Fibroblast of upper back skin (primary cell): ENCODE results near the gene SYTL5.
A peak's percentile ranks its signal among the peaks of the same experiment; 100 is the strongest.
"Not testable (repeated sequence)": the region's sequence is repeated elsewhere in the genome, so short reads cannot be mapped to it uniquely, and the experiment has no call there.

Experiments
- DNase-seq: peaks from one replicate; pipeline ENCODE4 v3.0.0-alpha.2; 2013

SYTL5 gene

DNA sequence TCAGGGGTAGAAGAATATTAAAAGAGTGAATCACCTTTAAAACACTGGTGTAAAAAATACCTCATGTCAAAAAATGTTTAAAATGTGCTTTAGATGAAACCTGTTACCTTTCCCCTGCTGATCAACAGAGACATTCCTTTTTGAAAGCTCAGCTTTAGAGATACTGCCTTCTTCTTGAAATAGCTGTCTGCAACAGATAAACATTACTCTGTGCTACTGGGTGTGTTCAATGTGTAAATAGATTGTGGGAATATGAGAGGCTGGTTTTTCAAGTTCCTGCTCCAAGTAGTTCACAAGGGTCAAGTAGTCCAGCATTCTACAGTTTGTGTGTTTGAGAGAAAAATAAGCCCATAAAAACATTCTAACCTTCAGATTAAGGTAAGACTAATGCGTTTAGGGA is at the start of gene SYTL5:
Gene SYTL5, plus strand, starts transcription at position 263 of the 400 bp plus-strand sequence. CDS start 27,337 bp downstream, outside the sequence.
- no peak for DNase-seq

DNA sequence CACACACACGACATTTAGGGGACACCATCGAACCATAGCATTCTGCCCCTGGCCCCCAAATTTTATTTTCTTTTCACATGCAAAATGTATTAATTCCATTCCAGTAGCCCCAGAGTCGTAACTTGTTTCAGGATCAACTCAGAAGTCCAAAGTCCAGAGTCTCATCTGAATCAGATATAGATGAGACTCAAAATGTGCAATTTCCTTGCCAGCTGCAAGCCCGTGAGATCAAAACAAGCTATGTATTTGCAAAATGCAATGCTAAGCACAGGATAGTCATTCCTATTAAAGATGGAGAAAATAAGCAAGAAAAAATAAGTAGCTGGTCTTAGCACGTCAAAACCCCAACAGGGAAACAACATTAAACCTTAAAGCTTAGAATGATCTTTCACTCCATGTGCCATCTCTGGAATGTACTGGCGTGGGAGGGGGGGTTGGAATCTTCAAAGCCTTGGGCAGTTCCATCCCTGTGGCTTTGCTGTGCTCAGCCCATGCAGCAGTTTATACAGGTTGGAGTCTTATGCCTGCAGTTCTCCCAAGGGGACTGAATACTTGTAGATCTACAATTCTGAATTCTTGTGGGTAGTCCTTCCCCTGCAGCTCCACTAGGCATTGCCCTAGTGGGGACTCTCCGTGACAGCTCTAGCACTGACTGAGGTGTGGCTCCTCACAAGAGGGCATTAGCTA is 47.7 kb upstream of the SYTL5 start:
- peak; percentile 67 for DNase-seq

DNA sequence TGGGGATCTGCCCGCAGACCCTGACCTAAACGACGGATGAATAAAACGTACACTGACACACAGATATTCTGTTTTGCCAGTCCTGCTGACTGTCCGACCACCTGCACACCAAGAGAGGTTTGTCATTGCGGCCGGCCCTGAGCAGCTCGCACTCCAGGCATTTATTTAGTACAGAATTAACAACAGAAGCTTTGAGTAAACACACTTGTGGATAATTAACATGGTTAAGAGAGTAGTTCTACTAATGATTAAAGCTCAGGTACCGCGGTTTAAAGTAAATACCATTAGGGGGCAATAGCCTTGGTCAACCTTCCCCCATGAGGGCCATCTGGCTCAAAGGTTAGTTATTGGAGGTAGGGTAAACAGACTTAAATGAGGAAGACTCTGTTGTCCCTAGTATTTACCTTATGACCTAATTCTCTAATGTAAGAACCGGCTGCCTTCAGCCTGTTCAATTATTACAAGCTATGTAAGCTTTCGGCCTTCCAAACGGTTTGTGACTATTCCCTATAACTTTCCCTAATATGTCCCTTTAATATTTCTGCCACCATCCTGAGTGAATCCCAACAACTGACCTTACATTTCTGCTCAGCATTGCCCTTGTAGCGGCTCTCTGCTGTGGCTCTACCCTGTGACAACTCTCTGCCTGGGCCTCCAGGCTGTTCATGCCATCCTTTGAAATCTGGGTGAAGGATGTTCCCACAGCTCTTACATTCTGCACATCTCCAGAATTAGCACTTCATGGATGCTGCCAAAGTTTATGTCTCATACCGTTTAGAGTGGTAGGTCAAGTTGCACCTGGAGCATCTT is 46.9 kb upstream of the SYTL5 start:
- no peak for DNase-seq

DNA sequence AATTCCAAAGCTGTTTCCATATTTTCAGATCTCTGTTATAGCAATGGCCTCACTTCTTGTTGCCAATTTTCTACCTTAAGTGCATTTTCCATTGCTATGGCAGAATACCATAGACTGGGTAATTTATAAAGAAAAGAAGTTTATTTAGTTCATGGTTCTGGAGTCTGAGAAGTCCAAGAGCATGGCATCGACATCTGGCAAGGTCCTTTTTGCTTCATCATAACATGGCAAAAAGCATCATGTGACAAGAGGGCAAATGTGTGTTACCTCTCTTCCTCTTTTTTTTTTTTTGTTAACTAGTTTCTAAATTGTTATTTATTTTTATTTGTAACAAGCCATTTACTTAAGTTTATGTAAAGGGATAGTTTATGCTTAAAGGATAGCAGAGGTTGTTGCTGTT is 45.2 kb upstream of the SYTL5 start:
- DNase-seq: no peak

DNA sequence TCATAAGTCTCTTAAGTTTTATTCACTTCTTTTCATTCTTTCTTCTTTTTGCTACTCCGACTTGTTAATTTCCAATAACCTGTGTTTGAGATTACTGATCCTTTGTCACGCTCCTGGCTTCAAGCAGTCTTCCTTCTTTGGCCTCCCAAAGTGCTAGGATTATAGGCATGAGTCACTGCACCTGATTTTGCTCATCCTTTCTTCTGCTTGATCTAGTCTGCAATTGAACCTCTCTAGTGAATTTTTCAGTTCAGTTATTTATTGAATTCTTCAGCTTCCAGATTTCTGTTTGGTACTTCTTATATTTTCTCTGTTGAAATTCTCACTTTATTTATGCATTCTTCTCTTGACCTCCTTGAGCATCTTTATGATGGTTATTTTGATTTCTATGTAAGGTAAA is 38.6 kb upstream of the SYTL5 start:
- DNase-seq: no peak

DNA sequence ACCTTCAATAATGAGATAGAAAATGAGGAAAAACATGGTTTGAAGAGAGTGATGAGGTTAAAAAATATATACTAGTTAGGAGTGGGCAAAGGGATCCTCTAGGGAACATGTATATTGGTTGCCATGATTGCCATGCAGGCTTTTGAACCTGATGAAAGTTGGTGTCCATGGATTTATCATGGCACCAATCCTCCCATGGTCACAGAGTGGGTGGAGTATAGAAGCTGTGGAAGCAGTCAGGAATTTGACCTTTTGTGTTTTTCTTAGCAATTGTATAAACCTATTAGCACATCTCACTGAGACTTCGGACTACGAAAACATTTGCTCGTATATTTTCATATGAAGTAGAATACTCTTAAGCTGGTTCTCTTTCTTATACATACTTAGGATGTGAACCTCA is 30.9 kb upstream of the SYTL5 start:
- no peak for DNase-seq

DNA sequence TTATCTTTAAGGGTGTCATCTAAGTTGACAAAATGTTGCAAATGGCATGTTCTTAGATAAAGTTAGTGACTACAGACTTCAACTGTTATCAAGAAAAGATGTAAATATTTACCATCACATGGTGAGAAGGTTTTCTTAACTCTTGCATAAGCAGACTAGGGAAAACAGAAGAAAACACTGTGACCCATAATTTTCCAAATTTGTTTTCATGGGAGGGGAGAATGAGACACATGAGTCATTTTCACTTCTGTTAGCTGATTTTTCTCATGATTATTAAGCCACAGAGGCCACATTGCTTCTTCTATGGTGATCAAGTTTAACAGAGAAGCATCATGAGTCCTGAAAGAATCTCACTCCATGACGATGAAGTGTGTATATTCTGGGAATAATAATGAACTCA is 30.2 kb upstream of the SYTL5 start:
- no peak for DNase-seq

DNA sequence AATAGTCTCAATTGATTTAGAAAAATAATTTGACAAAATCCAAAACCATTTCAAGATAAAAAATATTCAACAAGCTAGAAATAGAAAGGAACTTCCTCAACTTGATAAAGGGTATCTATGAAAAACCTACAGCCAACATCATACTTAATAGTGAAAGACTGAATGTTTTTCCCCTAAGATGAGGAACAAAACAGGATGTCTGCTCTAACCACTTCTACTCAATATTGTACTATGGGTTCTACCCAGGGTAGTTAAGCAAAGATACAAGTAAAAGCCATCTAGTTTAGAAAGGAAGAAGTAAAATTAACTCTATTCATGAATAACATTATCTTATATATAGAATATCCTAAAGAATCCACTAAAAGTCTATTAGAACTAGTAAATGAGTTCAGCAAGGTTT is 21.5 kb upstream of the SYTL5 start:
- DNase-seq: no peak

DNA sequence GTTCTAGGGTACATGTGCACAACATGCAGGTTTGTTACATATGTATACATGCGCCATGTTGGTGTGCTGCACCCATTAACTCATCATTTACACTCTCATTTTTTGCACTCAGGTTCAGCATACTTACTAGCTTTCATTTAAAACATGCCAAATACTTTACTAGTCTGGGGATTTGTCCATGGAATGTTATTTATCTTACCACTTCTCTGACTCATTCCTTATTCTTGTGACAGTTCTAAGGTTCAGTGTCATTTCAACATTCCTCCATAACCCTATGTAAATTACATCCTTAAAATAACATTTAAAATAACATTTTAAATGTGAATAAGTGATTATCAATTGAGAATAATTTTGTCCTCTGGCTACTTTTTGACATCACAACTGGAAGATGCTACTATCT is 19.5 kb upstream of the SYTL5 start:
- DNase-seq: peak; percentile 57

DNA sequence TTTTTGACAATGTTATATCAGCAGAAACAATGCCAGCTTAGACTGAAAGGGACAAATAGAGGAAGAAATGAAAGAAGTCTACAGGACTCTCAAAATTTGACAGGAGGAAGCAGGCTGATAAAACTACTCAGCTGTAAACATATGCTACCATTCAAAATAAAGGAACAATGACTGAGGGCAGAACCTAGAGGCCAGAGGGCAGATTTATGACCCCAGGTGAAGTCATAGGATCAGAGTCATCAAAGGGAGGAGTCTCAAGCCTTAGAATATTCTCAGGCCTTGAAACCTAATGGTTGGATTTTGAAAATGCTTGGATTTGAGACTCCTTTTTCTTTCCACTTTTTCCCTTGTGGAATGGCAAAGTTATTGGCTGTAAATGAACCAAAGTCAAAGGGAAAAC is 17.0 kb upstream of the SYTL5 start:
- DNase-seq: no peak

DNA sequence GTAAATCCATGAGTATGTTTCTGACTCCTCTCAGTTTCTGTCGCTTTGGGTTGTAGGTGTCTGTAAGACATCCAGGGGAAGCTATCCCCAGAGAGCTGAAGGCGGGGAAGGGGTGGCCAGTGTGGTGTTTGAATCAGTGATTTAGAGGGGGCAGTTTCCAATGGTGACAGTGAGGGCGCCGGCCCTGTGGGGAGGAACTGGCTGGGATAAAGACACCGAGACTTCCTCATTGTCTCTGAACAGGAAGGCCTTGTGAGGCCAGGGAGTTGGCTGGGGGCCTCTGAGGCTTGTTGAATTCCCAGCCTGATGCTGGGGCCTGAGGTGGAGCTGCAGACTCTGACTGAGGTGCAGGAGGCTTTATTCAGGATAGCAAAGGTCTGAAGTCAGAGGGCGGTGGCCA is 15.1 kb upstream of the SYTL5 start:
- DNase-seq: not testable (repeated sequence)

DNA sequence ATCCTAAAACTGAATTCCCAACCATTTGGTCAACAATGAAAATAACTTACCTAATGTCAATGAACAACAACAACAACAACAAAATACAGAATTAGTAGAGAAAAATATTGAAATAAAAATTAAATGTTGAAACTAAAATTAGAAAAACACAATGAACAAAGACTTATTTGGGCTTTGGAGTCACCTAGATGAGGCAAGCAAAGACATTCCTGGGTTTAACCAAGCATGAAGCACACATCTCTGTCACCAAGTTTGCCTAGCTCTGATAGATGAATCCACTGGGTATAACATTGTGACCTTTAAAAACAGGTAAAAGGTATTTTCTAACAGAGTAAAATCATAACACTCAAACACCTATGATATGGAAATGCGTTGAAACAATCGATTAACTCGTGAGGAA is 13.2 kb upstream of the SYTL5 start:
- DNase-seq: no peak

DNA sequence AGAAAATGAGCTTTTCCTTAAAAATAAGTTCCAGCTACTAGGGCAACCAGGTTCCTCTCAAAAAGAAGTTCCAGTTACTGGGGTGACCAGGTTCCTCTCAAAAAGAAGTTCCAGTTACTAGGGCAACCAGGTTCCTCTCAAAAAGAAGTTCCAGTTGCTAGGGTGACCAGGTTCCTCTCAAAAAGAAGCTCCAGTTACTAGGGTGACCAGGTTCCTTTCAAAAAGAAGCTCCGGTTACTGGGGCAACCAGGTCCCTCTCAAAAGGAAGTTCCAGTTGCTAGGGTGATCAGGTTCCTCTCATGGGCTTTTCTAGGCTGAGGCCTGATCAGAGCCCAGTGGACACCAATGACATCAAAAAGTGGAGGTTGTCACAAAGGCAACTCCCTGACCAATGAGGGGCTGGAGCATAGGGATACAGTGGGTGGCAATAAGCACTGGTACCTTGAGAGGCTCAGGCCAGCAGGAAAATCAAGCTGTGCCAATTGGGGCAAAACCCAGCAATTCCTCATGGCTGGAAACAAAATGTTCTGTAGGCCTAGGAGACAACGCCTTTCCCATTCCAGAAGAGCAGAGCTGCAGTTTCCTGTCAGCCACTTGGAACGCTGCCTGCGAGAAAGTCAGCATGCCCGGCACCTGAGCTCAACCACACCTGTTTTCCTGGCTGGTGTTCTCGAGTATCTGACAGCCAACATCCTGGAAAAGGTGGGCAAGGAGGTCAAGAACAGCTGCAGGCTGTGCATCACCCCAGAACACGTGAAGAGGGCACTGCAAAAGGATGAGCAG is 12.3 kb upstream of the SYTL5 start:
- DNase-seq: no peak

DNA sequence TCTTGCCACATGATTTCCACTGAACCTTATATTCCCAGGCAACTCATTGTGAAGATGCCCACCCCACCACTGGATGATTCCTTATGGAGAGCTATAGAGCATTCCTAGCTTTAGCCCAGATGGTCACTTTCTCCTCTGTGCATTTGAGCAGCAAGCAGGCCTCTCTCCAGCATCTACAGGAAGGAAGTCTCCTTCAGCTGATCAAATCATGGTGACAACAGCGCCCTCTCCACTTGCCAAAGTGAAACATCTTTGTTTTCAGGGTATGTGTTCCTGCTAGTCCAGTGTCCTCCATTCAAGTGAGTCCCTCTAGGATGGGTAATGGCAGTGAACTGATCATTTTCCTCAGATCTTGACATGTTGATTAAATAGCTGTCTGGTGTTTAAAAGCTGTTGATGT is 10.9 kb upstream of the SYTL5 start:
- DNase-seq: no peak

DNA sequence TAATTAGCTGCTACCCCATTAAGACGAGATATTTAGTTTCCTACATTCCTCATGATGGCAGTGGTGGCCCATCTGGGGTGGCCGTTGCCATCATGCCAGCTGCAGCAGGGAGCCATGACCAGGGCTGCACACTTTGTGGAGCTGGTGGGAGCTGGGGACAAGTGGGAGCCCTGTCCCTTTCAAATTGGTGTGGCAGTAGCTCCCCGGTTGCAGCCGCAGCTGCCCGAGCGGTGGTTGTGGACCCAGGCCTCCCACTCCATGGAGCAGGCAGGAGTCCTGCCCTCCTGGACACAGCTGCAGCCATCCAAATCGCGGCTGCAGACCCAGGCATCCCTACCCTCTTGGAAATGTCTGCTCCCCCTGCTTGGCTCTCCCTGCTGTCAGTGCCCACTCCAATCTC is 9.3 kb upstream of the SYTL5 start:
- no peak for DNase-seq

DNA sequence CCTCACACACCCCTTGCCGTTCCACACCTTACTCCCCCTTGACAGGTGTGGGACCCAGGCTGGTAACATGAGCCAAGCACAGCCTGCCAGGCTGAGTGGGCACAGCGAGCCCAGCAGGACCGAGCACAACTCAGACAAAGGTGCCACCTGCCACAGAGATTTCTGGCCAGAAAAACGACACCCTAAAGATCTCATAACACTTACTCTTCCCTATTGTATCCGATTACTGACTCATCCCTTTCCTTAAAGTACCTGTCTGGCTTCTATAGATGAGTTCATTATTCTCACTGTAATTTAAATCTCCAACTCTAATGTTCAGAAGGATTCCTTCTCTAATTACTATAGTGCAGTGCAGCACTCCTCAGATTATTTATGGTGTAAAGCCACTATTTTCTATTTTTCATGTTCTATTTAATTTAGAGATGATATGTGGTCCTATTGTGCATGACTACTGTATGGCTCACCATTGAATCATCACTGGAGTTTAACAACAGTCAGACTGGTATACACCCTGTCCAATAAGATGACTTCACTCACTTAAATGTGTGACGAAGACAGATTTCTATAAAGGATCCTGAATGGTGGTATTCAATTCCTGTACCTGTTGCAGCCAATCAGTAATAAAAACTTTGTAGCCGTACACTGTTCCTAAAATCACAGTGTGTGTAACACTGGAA is 7.6 kb upstream of the SYTL5 start:
- DNase-seq: peak; percentile 50

DNA sequence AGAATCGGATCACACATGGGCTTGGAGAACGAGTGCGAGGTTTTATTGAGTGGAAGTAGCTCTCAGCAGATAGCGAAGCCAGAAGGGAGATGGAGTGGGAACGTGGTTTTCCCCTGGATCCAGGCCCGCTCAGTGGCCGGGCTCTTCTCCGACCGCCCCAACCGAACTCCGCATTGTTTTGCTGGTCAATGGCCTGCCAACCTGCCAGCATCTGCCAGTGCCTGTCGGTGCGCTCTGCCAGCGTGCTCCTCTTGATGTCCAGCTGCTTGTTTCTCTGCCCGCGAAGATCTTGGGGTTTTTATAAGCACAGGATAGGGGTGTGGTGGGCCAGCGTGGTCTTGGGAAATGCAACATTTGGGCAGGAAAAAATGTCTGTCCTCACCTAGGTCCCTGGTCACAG is 5.6 kb upstream of the SYTL5 start:
- DNase-seq: no peak

DNA sequence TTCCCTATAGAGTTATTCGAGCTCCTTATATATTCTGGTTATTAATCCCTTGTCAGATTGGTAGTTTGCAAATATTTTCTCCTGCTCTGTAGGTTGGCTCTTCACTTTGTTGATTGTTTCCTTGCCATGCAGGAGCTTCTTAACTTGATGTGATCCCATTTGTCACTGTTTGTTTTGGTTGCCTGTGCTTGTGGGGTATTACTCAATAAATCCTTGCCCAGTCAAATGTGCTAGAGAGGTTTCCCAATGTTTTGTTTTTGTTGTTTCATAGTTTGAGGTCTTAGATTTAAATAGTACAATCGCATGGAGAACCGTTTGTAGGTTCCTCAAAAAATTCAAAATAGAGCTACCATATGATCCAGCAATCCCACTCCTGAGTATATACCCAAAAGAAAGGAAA is 2.3 kb upstream of the SYTL5 start:
- no peak for DNase-seq

DNA sequence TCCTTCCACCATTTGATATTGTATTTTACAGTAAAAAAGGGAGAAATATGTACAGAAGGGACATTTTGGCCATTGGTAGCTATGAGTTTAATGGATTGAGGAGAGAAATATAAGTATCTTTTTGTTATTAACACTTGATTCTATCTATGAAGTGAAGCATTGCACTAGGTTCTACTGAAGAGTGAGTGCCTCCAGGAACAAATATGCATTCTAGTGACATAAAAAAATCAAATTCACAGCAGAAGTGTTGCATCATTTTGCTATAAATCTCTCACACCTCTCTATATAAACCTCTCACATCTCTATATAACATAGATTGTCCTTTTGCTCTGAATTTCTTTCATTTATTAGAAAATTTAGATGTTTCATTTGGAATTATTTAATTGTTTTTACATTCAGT is 425 bp downstream of the SYTL5 start:
- DNase-seq: no peak

DNA sequence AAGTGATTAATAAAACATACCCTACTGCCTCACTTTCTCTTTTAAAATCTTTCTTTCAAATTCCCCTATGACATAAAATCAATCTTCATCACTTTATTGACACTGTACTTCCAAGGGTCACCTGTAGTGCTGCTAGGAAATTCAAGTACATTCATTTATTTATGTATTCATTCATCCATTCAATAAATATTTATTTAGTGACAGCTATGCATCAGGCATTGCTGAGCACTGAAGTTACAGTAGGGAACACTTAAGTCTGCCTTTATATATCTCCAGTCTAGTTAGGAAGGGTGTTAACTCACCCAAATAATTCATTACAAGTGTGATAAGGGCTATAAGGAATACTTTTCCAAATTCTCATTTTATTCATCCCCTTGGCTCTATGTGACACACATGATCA is 2.3 kb downstream of the SYTL5 start:
- DNase-seq: no peak

DNA sequence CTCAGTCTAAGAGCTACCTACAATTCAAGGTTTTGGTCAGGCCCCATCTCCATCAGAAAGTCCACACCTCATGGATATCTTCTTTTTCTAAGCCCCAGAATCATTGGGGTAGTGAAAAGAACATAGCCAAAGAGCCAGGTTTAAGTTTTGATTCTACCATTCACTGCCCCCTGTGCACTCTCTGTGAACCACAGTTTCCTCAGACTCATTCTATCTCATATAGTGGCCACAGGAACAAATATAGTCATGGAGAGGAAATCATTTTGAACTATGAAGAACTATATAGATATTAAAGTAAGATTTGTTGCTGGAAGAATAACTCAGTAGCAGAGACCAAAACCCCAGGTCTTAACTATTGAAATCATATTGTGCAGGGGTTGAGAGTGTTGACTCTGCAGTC is 3.3 kb downstream of the SYTL5 start:
- no peak for DNase-seq

DNA sequence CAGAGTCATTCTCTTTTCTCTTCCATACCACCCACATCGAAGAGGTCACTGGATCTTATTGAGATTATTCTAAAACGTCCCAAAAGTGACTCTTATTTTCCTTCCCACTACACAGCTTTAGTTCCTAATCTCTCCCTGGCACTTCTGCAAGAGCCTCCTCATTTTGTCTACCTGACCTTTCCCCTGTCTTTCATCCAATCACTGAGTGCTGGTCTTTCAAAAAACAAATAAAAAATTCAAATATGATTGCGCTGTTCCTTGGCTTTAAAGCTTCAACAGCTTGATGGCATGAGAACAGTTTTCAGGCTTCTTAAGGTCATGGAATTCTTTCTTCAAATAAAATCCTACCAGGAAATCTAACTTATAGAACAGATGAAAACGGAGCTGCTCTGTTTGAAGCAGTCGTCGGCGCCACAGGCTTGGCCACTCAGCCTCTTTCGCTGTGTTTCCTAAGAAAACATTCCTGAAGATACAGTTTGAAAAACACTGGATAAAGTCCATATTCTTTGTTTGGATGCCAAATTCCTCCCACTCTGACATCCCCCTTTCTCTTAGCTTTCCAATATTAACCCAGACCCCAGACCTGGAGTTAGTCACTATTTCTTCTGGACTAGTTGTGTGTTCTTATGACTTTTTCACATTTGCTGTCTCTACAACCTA is 12.5 kb downstream of the SYTL5 start:
- no peak for DNase-seq

DNA sequence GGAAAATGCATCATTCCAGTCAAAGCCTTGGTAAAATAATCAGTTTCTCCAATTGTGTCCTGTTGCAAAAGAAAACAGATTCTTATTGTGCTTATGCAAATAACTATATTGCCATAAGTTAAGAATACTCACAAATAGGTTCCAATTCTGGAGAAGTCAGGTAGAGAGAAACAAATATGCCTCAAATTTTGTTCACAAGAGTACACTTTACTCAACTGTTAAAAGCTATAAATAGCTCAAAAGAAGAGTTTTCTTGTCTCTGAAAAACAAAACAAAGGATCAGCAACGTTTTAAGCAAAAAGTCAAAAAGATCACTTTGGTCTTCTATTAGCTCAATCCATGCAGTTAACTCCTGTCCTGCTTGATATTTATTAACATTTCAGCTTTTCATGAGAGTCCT is 21.9 kb downstream of the SYTL5 start:
- DNase-seq: no peak
